Measurements from ENCODE around the gene PTGER3. TPM values are rescaled to one million over a fixed set of nuclear protein-coding genes. Genes with fewer than 3 reads are reported as not detected.

The PTGER3 gene
- total RNA-seq: not detected in 2 replicates
- long read RNA-seq: 0 reads

DNA sequence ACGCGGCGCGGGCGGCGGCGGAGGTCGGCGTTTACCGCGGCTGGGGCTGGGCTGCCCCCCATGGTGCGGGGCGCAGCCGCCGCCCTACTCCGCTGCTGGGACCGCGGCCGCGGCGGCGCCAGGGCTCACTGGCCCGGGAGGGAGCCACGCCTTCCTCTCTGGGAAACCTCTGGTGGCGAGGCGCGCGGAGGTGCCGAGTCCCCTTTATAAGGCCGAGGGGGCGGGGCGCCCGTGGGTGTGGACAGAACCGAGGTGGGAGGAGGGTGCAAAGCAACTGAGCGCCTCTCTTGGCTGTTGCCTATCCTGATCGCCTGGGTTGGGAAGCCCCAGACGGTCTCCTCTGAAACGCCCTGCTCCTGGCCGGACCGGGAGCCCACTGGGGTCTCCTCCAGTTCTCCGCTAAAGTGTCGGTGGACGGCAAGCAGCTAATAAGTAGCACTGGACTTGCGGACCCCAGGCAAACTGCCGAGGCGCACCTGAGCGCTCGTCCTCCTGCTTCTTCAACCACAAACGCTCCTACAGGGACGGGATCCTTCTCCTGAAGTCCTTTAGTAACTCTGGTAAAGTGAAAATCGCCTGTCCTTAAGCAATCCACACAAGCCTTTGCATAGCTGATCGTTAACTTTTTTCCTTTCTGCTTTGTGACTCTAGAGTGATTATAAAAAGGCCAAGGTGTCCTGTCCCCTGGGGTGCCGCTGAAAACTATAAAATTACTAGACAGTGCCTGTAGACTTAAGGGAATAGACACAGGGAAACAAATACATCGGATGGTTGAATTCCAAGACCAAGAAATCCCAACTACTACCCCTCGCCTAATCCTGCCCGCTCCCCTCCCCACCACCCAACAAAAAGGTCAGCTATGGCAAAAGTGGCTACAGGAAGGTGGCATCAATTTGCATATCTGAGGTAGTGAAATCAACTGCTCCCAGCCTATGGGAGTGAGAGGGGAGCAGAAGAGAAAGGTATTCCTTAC, at the start of gene PTGER3:
TSS of gene PTGER3 (minus strand) at position 182 of the 973 bp plus-strand sequence. CDS start 239 bp downstream, outside the sequence.
- Mint-ChIP-seq H3K4me1 (peaks cover 7% of the 10 kb centered on the region), H3K27ac (ENCODE audit: unreplicated experiment) (no peak within 1 kb of the TSS), H3K4me3 (peak within 1 kb of the TSS; percentile 81), H3K9me3 (no peaks in the 10 kb centered on the region), H3K36me3 (ENCODE audit: low read depth) (peaks cover 2% of the 10 kb centered on the region), H3K27me3 (ENCODE audit: low read depth) (peaks cover 80% of the 10 kb centered on the region)
- TF ChIP-seq CTCF (conservative IDR thresholded peaks at IDR 0.05): no peak
- DNase-seq (ENCODE audit: low read depth, low spot score): peak; percentile 49

DNA sequence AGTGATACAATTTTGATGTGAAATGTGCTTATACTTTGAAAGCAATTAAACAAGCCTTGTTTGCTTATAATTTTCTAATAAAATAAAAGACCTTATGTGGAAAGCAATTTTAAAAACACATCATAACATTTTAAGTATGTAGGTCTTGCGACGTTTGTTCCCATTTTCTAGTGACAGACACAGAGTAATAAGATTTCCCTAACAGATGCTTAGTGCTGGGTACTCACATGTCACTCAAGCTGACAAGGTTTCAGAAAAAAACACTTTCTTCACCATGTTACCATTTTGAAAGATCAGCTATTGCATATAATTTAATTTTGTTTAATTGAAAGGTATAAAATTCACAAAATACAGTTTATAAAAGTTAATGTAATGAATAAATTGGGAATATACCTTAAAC, 47.3 kb upstream of the PTGER3 start:
- TF ChIP-seq CTCF (conservative IDR thresholded peaks at IDR 0.05): no peak
- Mint-ChIP-seq H3K9me3 (no peaks in the 10 kb centered on the region), H3K27ac (ENCODE audit: unreplicated experiment) (no peak overlapping the region), H3K4me1 (no peaks in the 10 kb centered on the region), H3K4me3 (no peak overlapping the region), H3K36me3 (ENCODE audit: low read depth) (no peaks in the 10 kb centered on the region), H3K27me3 (ENCODE audit: low read depth) (peaks cover 14% of the 10 kb centered on the region)
- no peak for DNase-seq (ENCODE audit: low read depth, low spot score)

GRCh38 chr1:71093938-71094337, 46.3 kb upstream of the PTGER3 start:
- H3K27ac Mint-ChIP-seq (ENCODE audit: unreplicated experiment): no peak overlapping the region
- H3K36me3 Mint-ChIP-seq (ENCODE audit: low read depth): no peaks in the 10 kb centered on the region
- peak; percentile 67 for TF ChIP-seq CTCF (conservative IDR thresholded peaks at IDR 0.05)

GRCh38 chr1:71089536-71090270, 42.1 kb upstream of the PTGER3 start:
- no peak overlapping the region for H3K4me3 Mint-ChIP-seq
- peaks cover 39% of the 10 kb centered on the region for H3K27me3 Mint-ChIP-seq (ENCODE audit: low read depth)
- TF ChIP-seq CTCF (conservative IDR thresholded peaks at IDR 0.05): no peak
- no peaks in the 10 kb centered on the region for H3K4me1 Mint-ChIP-seq
- no peaks in the 10 kb centered on the region for H3K9me3 Mint-ChIP-seq
- no peak for DNase-seq (ENCODE audit: low read depth, low spot score)
- H3K27ac Mint-ChIP-seq (ENCODE audit: unreplicated experiment): no peak overlapping the region
- H3K36me3 Mint-ChIP-seq (ENCODE audit: low read depth): no peaks in the 10 kb centered on the region

More at GRCh38 chr1:71093938-71094337, 46.3 kb upstream of the PTGER3 start:
- H3K27me3 Mint-ChIP-seq (ENCODE audit: low read depth): peaks cover 13% of the 10 kb centered on the region
- no peak for DNase-seq (ENCODE audit: low read depth, low spot score)
- no peaks in the 10 kb centered on the region for H3K9me3 Mint-ChIP-seq
- H3K4me1 Mint-ChIP-seq: no peaks in the 10 kb centered on the region
- H3K4me3 Mint-ChIP-seq: no peak overlapping the region

DNA sequence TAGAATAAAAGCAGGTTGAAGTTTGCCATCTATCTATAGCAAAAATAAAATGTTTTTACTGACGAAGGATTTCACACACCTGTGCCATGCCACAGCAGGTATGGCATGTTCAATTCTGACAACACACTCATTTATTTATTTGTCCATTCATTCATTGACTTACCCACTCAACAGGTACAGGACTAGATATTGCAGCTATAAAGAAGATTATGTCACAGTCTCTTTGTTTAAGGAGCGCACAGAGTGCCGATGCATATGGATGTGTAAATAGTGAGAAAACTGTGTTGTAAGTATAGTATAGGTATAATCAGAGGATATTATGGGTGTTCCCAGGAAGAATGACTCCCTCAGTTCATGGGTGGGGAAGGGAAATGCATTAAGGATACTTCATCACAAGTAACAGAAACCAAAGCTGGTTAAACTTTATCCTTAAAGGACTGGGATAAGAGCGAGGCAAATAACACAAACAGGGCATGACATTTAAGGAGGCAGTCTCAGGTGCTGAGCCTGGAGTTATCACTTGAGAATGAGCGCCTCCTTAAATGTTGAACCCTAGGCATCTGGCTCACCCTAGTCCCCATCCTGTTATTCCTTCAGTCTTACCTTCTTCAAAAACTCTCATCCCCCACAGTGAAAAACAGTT, 41.1 kb upstream of the PTGER3 start:
- Mint-ChIP-seq H3K36me3 (ENCODE audit: low read depth) (no peaks in the 10 kb centered on the region), H3K27me3 (ENCODE audit: low read depth) (peaks cover 46% of the 10 kb centered on the region), H3K4me3 (no peak overlapping the region), H3K9me3 (no peaks in the 10 kb centered on the region), H3K4me1 (no peaks in the 10 kb centered on the region), H3K27ac (ENCODE audit: unreplicated experiment) (no peak overlapping the region)
- no peak for DNase-seq (ENCODE audit: low read depth, low spot score)
- no peak for TF ChIP-seq CTCF (conservative IDR thresholded peaks at IDR 0.05)
